ENCODE measurements around the gene TRIM41.

- no peak for TF ChIP-seq CTCF (IDR thresholded peaks at IDR 0.05)
- no peak for TF ChIP-seq POLR2AphosphoS5 (IDR thresholded peaks at IDR 0.05)
These were observed 5.8 kb upstream of the TRIM41 start for GRCh38 chr5:181217111-181217802.

All from prostate gland (tissue), 2 donors.